ENCODE measurements around the gene TMEM218.
"Not testable (repeated sequence)": the region's sequence is repeated elsewhere in the genome, so short reads cannot be mapped to it uniquely, and the experiment has no call there.

Gene TMEM218

GRCh38 chr11:125091877-125092664 is 19.4 kb downstream of the TMEM218 start:
- H3K36me3 ChIP-seq (ENCODE audit: control insufficient read depth, insufficient read depth, low read length): peaks cover 2% of the 10 kb centered on the region
- H3K27me3 ChIP-seq (ENCODE audit: control insufficient read depth, insufficient read depth, low read length, poor library complexity, severe bottlenecking): no peaks in the 10 kb centered on the region
- no peak overlapping the region for H3K4me3 ChIP-seq (ENCODE audit: insufficient read depth, low read depth, low read length)
- no peak overlapping the region for H3K27ac ChIP-seq (ENCODE audit: insufficient read depth, low read depth, low read length, poor library complexity, severe bottlenecking)
- WGBS, 2 experiments: 64 to 66% methylated on average over 5 to 6 of the region's 6 CpGs
- peaks cover 15% of the 10 kb centered on the region for H3K4me1 ChIP-seq (ENCODE audit: control insufficient read depth, insufficient read depth, low read length)
- H3K9me3 ChIP-seq (ENCODE audit: control insufficient read depth, low read length): no peaks in the 10 kb centered on the region

GRCh38 chr11:125091247-125091876 is 20.1 kb downstream of the TMEM218 start:
- no peak overlapping the region for H3K27ac ChIP-seq (ENCODE audit: insufficient read depth, low read depth, low read length, poor library complexity, severe bottlenecking)

GRCh38 chr11:125090816-125091215 is 20.6 kb downstream of the TMEM218 start:
- Histone ChIP-seq H3K27ac (ENCODE audit: insufficient read depth, low read depth, low read length, poor library complexity, severe bottlenecking) (no peak overlapping the region), H3K36me3 (ENCODE audit: control insufficient read depth, insufficient read depth, low read length) (no peaks in the 10 kb centered on the region), H3K4me1 (ENCODE audit: control insufficient read depth, insufficient read depth, low read length) (peaks cover 15% of the 10 kb centered on the region), H3K27me3 (ENCODE audit: control insufficient read depth, insufficient read depth, low read length, poor library complexity, severe bottlenecking) (no peaks in the 10 kb centered on the region), H3K4me3 (ENCODE audit: insufficient read depth, low read depth, low read length) (no peak overlapping the region), H3K9me3 (ENCODE audit: control insufficient read depth, low read length) (no peaks in the 10 kb centered on the region)
- 84 to 89% methylated on average over 6 of the region's 6 CpGs for whole genome bisulfite sequencing, 2 experiments

More at GRCh38 chr11:125091247-125091876, 20.1 kb downstream of the TMEM218 start:
- H3K4me1 ChIP-seq (ENCODE audit: control insufficient read depth, insufficient read depth, low read length): peaks cover 15% of the 10 kb centered on the region
- no peaks in the 10 kb centered on the region for H3K9me3 ChIP-seq (ENCODE audit: control insufficient read depth, low read length)
- 58 to 66% methylated on average over 5 of the region's 5 CpGs for WGBS, 2 experiments
- H3K4me3 ChIP-seq (ENCODE audit: insufficient read depth, low read depth, low read length): no peak overlapping the region
- H3K36me3 ChIP-seq (ENCODE audit: control insufficient read depth, insufficient read depth, low read length): no peaks in the 10 kb centered on the region
- H3K27me3 ChIP-seq (ENCODE audit: control insufficient read depth, insufficient read depth, low read length, poor library complexity, severe bottlenecking): no peaks in the 10 kb centered on the region

- H3K27me3 ChIP-seq (ENCODE audit: control insufficient read depth, insufficient read depth, low read length, poor library complexity, severe bottlenecking); H3K9me3 ChIP-seq (ENCODE audit: control insufficient read depth, low read length); H3K4me3 ChIP-seq (ENCODE audit: insufficient read depth, low read depth, low read length); H3K36me3 ChIP-seq (ENCODE audit: control insufficient read depth, insufficient read depth, low read length); H3K27ac ChIP-seq (ENCODE audit: insufficient read depth, low read depth, low read length, poor library complexity, severe bottlenecking): not testable (repeated sequence)
- WGBS, 2 experiments: 89 to 93% methylated on average over 10 of the region's 10 CpGs
- H3K4me1 ChIP-seq (ENCODE audit: control insufficient read depth, insufficient read depth, low read length): peaks cover 15% of the 10 kb centered on the region
Observed at GRCh38 chr11:125090151-125090550, 21.3 kb downstream of the TMEM218 start.

- not testable (repeated sequence) for H3K4me3 ChIP-seq (ENCODE audit: insufficient read depth, low read depth, low read length); H3K36me3 ChIP-seq (ENCODE audit: control insufficient read depth, insufficient read depth, low read length); H3K27ac ChIP-seq (ENCODE audit: insufficient read depth, low read depth, low read length, poor library complexity, severe bottlenecking); H3K27me3 ChIP-seq (ENCODE audit: control insufficient read depth, insufficient read depth, low read length, poor library complexity, severe bottlenecking); H3K9me3 ChIP-seq (ENCODE audit: control insufficient read depth, low read length)
- peaks cover 15% of the 10 kb centered on the region for H3K4me1 ChIP-seq (ENCODE audit: control insufficient read depth, insufficient read depth, low read length)
- WGBS, 2 experiments: 92 to 93% methylated on average over 31 of the region's 31 CpGs
Observed at GRCh38 chr11:125089481-125089880, 21.9 kb downstream of the TMEM218 start.

- Histone ChIP-seq H3K27ac (ENCODE audit: insufficient read depth, low read depth, low read length, poor library complexity, severe bottlenecking) (no peak overlapping the region), H3K4me1 (ENCODE audit: control insufficient read depth, insufficient read depth, low read length) (peaks cover 15% of the 10 kb centered on the region), H3K4me3 (ENCODE audit: insufficient read depth, low read depth, low read length) (no peak overlapping the region), H3K9me3 (ENCODE audit: control insufficient read depth, low read length) (no peaks in the 10 kb centered on the region), H3K36me3 (ENCODE audit: control insufficient read depth, insufficient read depth, low read length) (no peaks in the 10 kb centered on the region), H3K27me3 (ENCODE audit: control insufficient read depth, insufficient read depth, low read length, poor library complexity, severe bottlenecking) (no peaks in the 10 kb centered on the region)
- WGBS, 2 experiments: 84 to 85% methylated on average over 20 of the region's 20 CpGs
Observed at GRCh38 chr11:125088576-125089455, 22.6 kb downstream of the TMEM218 start.

- no peaks in the 10 kb centered on the region for H3K9me3 ChIP-seq (ENCODE audit: control insufficient read depth, low read length)
- H3K27ac ChIP-seq (ENCODE audit: insufficient read depth, low read depth, low read length, poor library complexity, severe bottlenecking): no peak overlapping the region
- H3K4me1 ChIP-seq (ENCODE audit: control insufficient read depth, insufficient read depth, low read length): peaks cover 14% of the 10 kb centered on the region
- H3K27me3 ChIP-seq (ENCODE audit: control insufficient read depth, insufficient read depth, low read length, poor library complexity, severe bottlenecking): no peaks in the 10 kb centered on the region
- WGBS, 2 experiments: 86 to 88% methylated on average over 2 of the region's 2 CpGs
- no peak overlapping the region for H3K4me3 ChIP-seq (ENCODE audit: insufficient read depth, low read depth, low read length)
- no peaks in the 10 kb centered on the region for H3K36me3 ChIP-seq (ENCODE audit: control insufficient read depth, insufficient read depth, low read length)
Observed at GRCh38 chr11:125088123-125088522, 23.3 kb downstream of the TMEM218 start.

GRCh38 chr11:125086633-125087296 is 24.7 kb downstream of the TMEM218 start:
- peaks cover under 1% of the 10 kb centered on the region for H3K4me1 ChIP-seq (ENCODE audit: control insufficient read depth, insufficient read depth, low read length)
- 90 to 92% methylated on average over 14 of the region's 14 CpGs for WGBS, 2 experiments

GRCh38 chr11:125085301-125086081 is 25.9 kb downstream of the TMEM218 start:
- no peaks in the 10 kb centered on the region for H3K36me3 ChIP-seq (ENCODE audit: control insufficient read depth, insufficient read depth, low read length)
- no peak overlapping the region for H3K4me3 ChIP-seq (ENCODE audit: insufficient read depth, low read depth, low read length)
- H3K27me3 ChIP-seq (ENCODE audit: control insufficient read depth, insufficient read depth, low read length, poor library complexity, severe bottlenecking): no peaks in the 10 kb centered on the region
- WGBS, 2 experiments: 87 to 89% methylated on average over 20 of the region's 20 CpGs
- no peak overlapping the region for H3K27ac ChIP-seq (ENCODE audit: insufficient read depth, low read depth, low read length, poor library complexity, severe bottlenecking)
- H3K9me3 ChIP-seq (ENCODE audit: control insufficient read depth, low read length): no peaks in the 10 kb centered on the region
- no peaks in the 10 kb centered on the region for H3K4me1 ChIP-seq (ENCODE audit: control insufficient read depth, insufficient read depth, low read length)

More at GRCh38 chr11:125086633-125087296, 24.7 kb downstream of the TMEM218 start:
- H3K27ac ChIP-seq (ENCODE audit: insufficient read depth, low read depth, low read length, poor library complexity, severe bottlenecking): no peak overlapping the region
- H3K36me3 ChIP-seq (ENCODE audit: control insufficient read depth, insufficient read depth, low read length): no peaks in the 10 kb centered on the region
- no peaks in the 10 kb centered on the region for H3K27me3 ChIP-seq (ENCODE audit: control insufficient read depth, insufficient read depth, low read length, poor library complexity, severe bottlenecking)
- H3K9me3 ChIP-seq (ENCODE audit: control insufficient read depth, low read length): no peaks in the 10 kb centered on the region
- no peak overlapping the region for H3K4me3 ChIP-seq (ENCODE audit: insufficient read depth, low read depth, low read length)
